Neural progenitor cell (in vitro differentiated cells): ENCODE results near the gene OR1D5. TPM values are rescaled to one million over a fixed set of nuclear protein-coding genes. Genes with fewer than 3 reads are reported as not detected.
"Not testable (repeated sequence)": the region's sequence is repeated elsewhere in the genome, so short reads cannot be mapped to it uniquely, and the experiment has no call there.

Experiments
- DNase-seq: peaks from one replicate; pipeline ENCODE4 v3.0.0-alpha.2; 2016; ENCODE audit warnings: low spot score
- H2AFZ ChIP-seq: fragments of 200-600 bp; sonication (generic); replicated peaks from 2 replicates; pipeline ENCODE4 v1.6.1; 2016; ENCODE audit warnings: antibody characterized with exemption
- H3F3A ChIP-seq: fragments of 200-600 bp; sonication (generic); 2 replicates; pipeline ENCODE4 v1.6.1; 2016; ENCODE audit warnings: antibody characterized with exemption, low read depth
- H3K27ac ChIP-seq: fragments of 200-600 bp; sonication (generic); 2 replicates; pipeline ENCODE4 v1.5.1; 2016; ENCODE audit warnings: mild to moderate bottlenecking
- H3K27me3 ChIP-seq: fragments of 200-600 bp; sonication (generic); 2 replicates; pipeline ENCODE4 v1.6.1; 2016; ENCODE audit warnings: mild to moderate bottlenecking, moderate library complexity
- H3K36me3 ChIP-seq: fragments of 200-600 bp; sonication (generic); 2 replicates; pipeline ENCODE4 v1.5.1; 2016
- H3K4me1 ChIP-seq: fragments of 200-600 bp; sonication (generic); 2 replicates; pipeline ENCODE4 v1.6.1; 2016; ENCODE audit warnings: mixed run types
- H3K4me2 ChIP-seq: fragments of 200-600 bp; sonication (generic); 2 replicates; pipeline ENCODE4 v1.6.1; 2016
- H3K4me3 ChIP-seq: fragments of 200-600 bp; sonication (generic); 2 replicates; pipeline ENCODE4 v1.5.1; 2016
- H3K79me2 ChIP-seq: fragments of 200-600 bp; sonication (generic); 2 replicates; pipeline ENCODE4 v1.6.1; 2016; ENCODE audit warnings: low read depth
- H3K9ac ChIP-seq: fragments of 200-600 bp; sonication (generic); 2 replicates; pipeline ENCODE4 v1.6.1; 2016
- H3K9me3 ChIP-seq: fragments of 200-600 bp; sonication (generic); 2 replicates; pipeline ENCODE4 v1.5.1; 2016; ENCODE audit warnings: low read depth
- H4K20me1 ChIP-seq: fragments of 200-600 bp; sonication (generic); 2 replicates; pipeline ENCODE4 v1.6.1; 2016; ENCODE audit warnings: low read depth
- H3K27ac Mint-ChIP-seq: 3 replicates; pipeline ENCODE4 v1.8.0; 2021; ENCODE audit warnings: mixed read lengths
- H3K27me3 Mint-ChIP-seq: 2 replicates; pipeline ENCODE4 v1.8.0; 2022; ENCODE audit warnings: low read depth, mild to moderate bottlenecking, inconsistent platforms, moderate library complexity, mixed read lengths; ENCODE audit not compliant: insufficient read depth
- H3K36me3 Mint-ChIP-seq: 3 replicates; pipeline ENCODE4 v1.8.0; 2021; ENCODE audit warnings: mixed read lengths
- H3K4me1 Mint-ChIP-seq: 3 replicates; pipeline ENCODE4 v1.8.0; 2021; ENCODE audit warnings: mixed read lengths
- H3K4me3 Mint-ChIP-seq: 3 replicates; pipeline ENCODE4 v1.8.0; 2021; ENCODE audit warnings: mild to moderate bottlenecking, moderate library complexity, mixed read lengths
- H3K9me3 Mint-ChIP-seq: 3 replicates; pipeline ENCODE4 v1.8.0; 2020; ENCODE audit warnings: mixed read lengths
- CTCF ChIP-seq: fragments of 200-600 bp; sonication (generic); IDR thresholded peaks from 2 replicates; pipeline ENCODE4 v1.5.1; 2017; ENCODE audit warnings: antibody characterized with exemption, mild to moderate bottlenecking
- EZH2 ChIP-seq: fragments of 200-600 bp; sonication (generic); IDR thresholded peaks from 2 replicates; pipeline ENCODE4 v1.6.1; 2017; ENCODE audit warnings: antibody characterized with exemption, mild to moderate bottlenecking, moderate library complexity
- EZH2phosphoT487 ChIP-seq: fragments of 200-600 bp; sonication (generic); IDR thresholded peaks from 2 replicates; pipeline ENCODE4 v1.6.1; 2017; ENCODE audit warnings: antibody characterized with exemption
- total RNA-seq: library from RNA; depleted of rRNA; stranded (reverse); fragments of >200 nt; gene quantifications from 2 replicates; pipeline ENCODE4 v1.2.3, GENCODE V29; 2015; ENCODE audit warnings: low replicate concordance

Gene OR1D5
- total RNA-seq, 1 donor from 2014 or later = not detected

- H3K27me3 ChIP-seq = no peaks in the 10 kb centered on the region
- H2AFZ ChIP-seq = no peak overlapping the region
- H3K4me3 ChIP-seq = no peak overlapping the region
- peaks cover 4% of the 10 kb centered on the region for H3K4me1 Mint-ChIP-seq
- H3F3A ChIP-seq = no peaks in the 10 kb centered on the region
- TF ChIP-seq CTCF (no peak), EZH2phosphoT487 (no peak), EZH2 (no peak)
- H3K27ac ChIP-seq = no peak overlapping the region
- H3K79me2 ChIP-seq = no peaks in the 10 kb centered on the region
- no peak overlapping the region for H3K9ac ChIP-seq
- no peak overlapping the region for H3K4me2 ChIP-seq
- no peaks in the 10 kb centered on the region for H3K36me3 ChIP-seq
- H3K4me3 Mint-ChIP-seq = no peak overlapping the region
- H3K9me3 Mint-ChIP-seq = no peaks in the 10 kb centered on the region
- DNase-seq = no peak
- peaks cover 10% of the 10 kb centered on the region for H3K27me3 Mint-ChIP-seq
- no peaks in the 10 kb centered on the region for H3K4me1 ChIP-seq
- no peak overlapping the region for H3K27ac Mint-ChIP-seq
- no peaks in the 10 kb centered on the region for H3K9me3 ChIP-seq
- no peaks in the 10 kb centered on the region for H4K20me1 ChIP-seq
- no peaks in the 10 kb centered on the region for H3K36me3 Mint-ChIP-seq
These were observed 30.9 kb downstream of the OR1D5 start for GRCh38 chr17:3032258-3033247.

DNA sequence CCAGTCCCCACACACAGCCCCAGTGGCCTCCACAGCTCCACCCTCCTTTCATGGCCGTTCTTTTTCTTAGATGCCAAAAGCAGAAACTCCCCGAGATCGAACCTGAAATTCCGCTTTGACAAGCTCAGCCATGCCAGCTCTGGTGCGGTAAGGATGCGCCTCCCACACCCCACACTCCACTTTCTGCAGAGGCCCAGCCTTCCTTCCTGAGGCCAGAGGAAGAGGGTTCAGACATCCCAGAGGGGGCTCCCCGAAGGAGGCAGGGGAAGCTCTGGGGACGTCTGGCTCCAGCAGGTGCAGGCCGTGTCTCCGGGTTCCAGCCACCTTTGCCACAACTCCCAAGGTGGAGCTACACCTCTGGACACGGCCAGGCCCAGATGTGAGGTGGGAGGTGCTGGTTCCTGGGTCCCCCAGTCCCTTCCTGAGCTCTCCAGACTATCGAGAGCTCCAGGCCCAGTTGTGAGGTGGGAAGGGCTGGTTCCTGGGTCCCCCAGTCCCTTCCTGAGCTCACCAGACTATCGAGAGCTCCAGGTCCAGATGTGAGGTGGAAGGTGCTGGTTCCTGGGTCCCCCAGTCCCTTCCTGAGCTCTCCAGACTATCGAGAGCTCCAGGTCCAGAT, 32.4 kb downstream of the OR1D5 start:
- not testable (repeated sequence) for H3K9me3 ChIP-seq, H3K4me1 Mint-ChIP-seq, DNase-seq, H3K4me1 ChIP-seq, H3K9me3 Mint-ChIP-seq, H3K27me3 Mint-ChIP-seq, H3K9ac ChIP-seq, H3K27ac Mint-ChIP-seq, H2AFZ ChIP-seq, H3K79me2 ChIP-seq, H4K20me1 ChIP-seq, H3K27me3 ChIP-seq, H3K4me2 ChIP-seq, H3K4me3 ChIP-seq, H3K27ac ChIP-seq, H3F3A ChIP-seq, H3K36me3 ChIP-seq, H3K4me3 Mint-ChIP-seq, H3K36me3 Mint-ChIP-seq

DNA sequence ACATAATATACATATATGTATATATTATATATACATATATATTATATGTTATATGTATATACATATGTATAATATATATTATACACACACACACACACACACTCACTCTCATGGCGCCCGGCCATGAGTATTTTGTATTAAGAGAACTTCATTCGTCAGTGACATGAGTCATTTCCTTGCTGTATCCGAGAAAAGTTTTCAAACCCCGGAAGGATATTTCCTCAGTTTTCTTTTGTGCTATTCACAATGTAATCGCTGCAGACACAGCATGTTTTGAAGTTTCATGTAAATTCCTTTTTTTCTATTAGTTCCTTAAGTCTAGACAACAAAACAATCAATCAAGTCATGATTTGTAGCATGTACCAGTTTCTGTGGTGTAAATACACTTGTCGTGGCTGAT, 33.3 kb downstream of the OR1D5 start:
- Histone ChIP-seq H4K20me1 (no peaks in the 10 kb centered on the region), H2AFZ (no peak overlapping the region), H3K27me3 (no peaks in the 10 kb centered on the region), H3K4me2 (no peak overlapping the region), H3F3A (no peaks in the 10 kb centered on the region), H3K9ac (no peak overlapping the region), H3K36me3 (no peaks in the 10 kb centered on the region), H3K9me3 (no peaks in the 10 kb centered on the region), H3K4me1 (peaks cover 8% of the 10 kb centered on the region), H3K27ac (no peak overlapping the region), H3K79me2 (no peaks in the 10 kb centered on the region), H3K4me3 (no peak overlapping the region)
- H3K4me1 Mint-ChIP-seq = peaks cover 4% of the 10 kb centered on the region
- TF ChIP-seq EZH2phosphoT487 = no peak
- H3K27ac Mint-ChIP-seq = no peak overlapping the region
- H3K27me3 Mint-ChIP-seq = peaks cover 8% of the 10 kb centered on the region
- no peaks in the 10 kb centered on the region for H3K36me3 Mint-ChIP-seq
- no peak overlapping the region for H3K4me3 Mint-ChIP-seq
- no peaks in the 10 kb centered on the region for H3K9me3 Mint-ChIP-seq
- DNase-seq = no peak

DNA sequence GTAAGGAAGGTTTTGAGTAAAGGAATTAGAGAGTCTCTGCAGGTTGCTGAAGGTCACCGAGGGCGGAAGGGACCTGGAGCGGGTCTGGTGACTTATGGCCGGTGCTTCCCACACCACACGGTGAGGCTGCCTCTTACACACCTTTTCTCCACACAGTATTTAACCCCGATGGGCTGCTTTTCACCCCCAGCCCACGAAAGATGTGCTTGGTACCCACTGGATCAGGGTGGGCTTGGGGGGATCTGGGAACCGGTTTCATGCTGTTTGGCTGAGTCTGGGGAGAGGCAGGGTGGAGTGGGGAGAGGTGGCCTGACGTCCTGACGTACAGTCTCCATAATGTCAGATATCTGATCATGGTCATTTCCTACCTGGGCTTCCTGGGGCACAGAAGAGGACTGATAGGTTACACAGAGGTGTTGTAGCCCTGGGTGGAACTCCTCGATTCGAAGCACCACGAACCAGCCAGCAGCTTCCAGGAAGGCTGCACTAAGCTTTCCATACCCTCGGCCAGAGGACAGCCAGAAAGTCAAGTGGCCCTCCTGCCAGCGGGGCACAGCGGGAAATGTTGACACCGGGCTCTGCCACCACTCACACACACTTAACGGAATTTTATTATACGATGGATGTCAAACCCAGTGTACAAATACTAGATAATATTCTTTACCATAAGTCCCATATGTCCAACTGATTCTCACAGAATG, 34.0 kb downstream of the OR1D5 start:
- no peaks in the 10 kb centered on the region for H3K79me2 ChIP-seq
- H3K4me1 ChIP-seq = peaks cover 8% of the 10 kb centered on the region
- H3K27me3 Mint-ChIP-seq = peaks cover 8% of the 10 kb centered on the region
- H3K36me3 Mint-ChIP-seq = no peaks in the 10 kb centered on the region
- no peak overlapping the region for H3K9ac ChIP-seq
- H4K20me1 ChIP-seq = no peaks in the 10 kb centered on the region
- no peak overlapping the region for H2AFZ ChIP-seq
- no peaks in the 10 kb centered on the region for H3K9me3 ChIP-seq
- no peaks in the 10 kb centered on the region for H3K27me3 ChIP-seq
- H3K4me2 ChIP-seq = no peak overlapping the region
- H3F3A ChIP-seq = no peaks in the 10 kb centered on the region
- peaks cover 4% of the 10 kb centered on the region for H3K4me1 Mint-ChIP-seq
- TF ChIP-seq CTCF = no peak
- TF ChIP-seq EZH2 = no peak
- no peak for TF ChIP-seq EZH2phosphoT487
- no peak for DNase-seq
- H3K27ac ChIP-seq = peak overlapping the region; percentile 13
- no peak overlapping the region for H3K27ac Mint-ChIP-seq
- H3K36me3 ChIP-seq = no peaks in the 10 kb centered on the region
- H3K4me3 Mint-ChIP-seq = no peak overlapping the region
- no peak overlapping the region for H3K4me3 ChIP-seq
- H3K9me3 Mint-ChIP-seq = no peaks in the 10 kb centered on the region
